Liver (tissue), 5 donors: ENCODE measurements around the gene RPS2. TPM values are rescaled to one million over a fixed set of nuclear protein-coding genes. Genes with fewer than 3 reads are reported as not detected.

Experiments
- polyA plus RNA-seq, 2 donors: library from polyadenylated mRNA; stranded (reverse) in 1 of 2; unstranded in 1 of 2; fragments of 200-250 nt in 1 of 2; fragments of >200 nt in 1 of 2; fragmentation: Nextera tagmentation in 1 of 2; extraction: Ambion mirVana in 1 of 2; gene quantifications; one replicate each; pipeline versions ENCODE4 v1.2.1 to v1.2.3, GENCODE V29; 2013 to 2015
- small RNA-seq: library from RNA; depleted of rRNA; stranded (forward); fragments of <200 nt; gene quantifications from one replicate; pipeline ENCODE3, GENCODE V24; 2014
- total RNA-seq, 2 donors: library from RNA; depleted of rRNA; stranded (reverse); fragments of >200 nt; gene quantifications; one replicate each; pipeline ENCODE4 v1.2.3, GENCODE V29; 2014
- donor health status: healthy.
- donor health status: healthy.
- donor health status: healthy.

RPS2 gene
- total and polyA plus RNA-seq, 4 donors = 524 to 1,440 (median 940) TPM

Small RNA genes lying within 50 kb of the gene (small RNA-seq; reads per million reads assigned to genes)
- gene AC005363.2 (not detected), gene RN7SL219P (not detected), gene SNORA10 (not detected), gene SNORA64 (not detected)

Other genes starting within 250 kb of the RPS2 start
- 10 to 100 TPM; 10.4 to 12.8 TPM for gene NME3, start 193.3 kb downstream of the RPS2 start, total RNA-seq
- gene NME3, start 193.3 kb downstream of the RPS2 start, polyA plus RNA-seq = 10 to 100 TPM; 26.0 to 38.0 TPM
- gene EME2, start 192.0 kb downstream of the RPS2 start, total RNA-seq = 1 to 10 TPM; 4.2 to 9.0 TPM
- 1 to 10 TPM; 1.4 to 1.8 TPM for gene EME2, start 192.0 kb downstream of the RPS2 start, polyA plus RNA-seq
- 10 to 100 TPM; 42.4 to 46.7 TPM for gene MRPS34, start 191.7 kb downstream of the RPS2 start, total RNA-seq
- 100 to 1,000 TPM in 1 of 2 donors, 10 to 100 TPM in 1; 70.7 to 100 TPM for gene MRPS34, start 191.7 kb downstream of the RPS2 start, polyA plus RNA-seq
- 10 to 100 TPM; 27.7 to 44.5 TPM for gene SPSB3, start 182.3 kb downstream of the RPS2 start, total RNA-seq
- 10 to 100 TPM; 31.1 to 60.5 TPM for gene SPSB3, start 182.3 kb downstream of the RPS2 start, polyA plus RNA-seq
- gene NUBP2, start 181.9 kb downstream of the RPS2 start, total RNA-seq = 10 to 100 TPM; 28.9 to 80.9 TPM
- gene NUBP2, start 181.9 kb downstream of the RPS2 start, polyA plus RNA-seq = 10 to 100 TPM; 51.8 to 56.3 TPM
- gene IGFALS, start 171.1 kb downstream of the RPS2 start, total RNA-seq = 100 to 1,000 TPM in 1 of 2 donors, 10 to 100 TPM in 1; 19.8 to 161 TPM
- gene IGFALS, start 171.1 kb downstream of the RPS2 start, polyA plus RNA-seq = 10 to 100 TPM; 62.6 to 74.2 TPM
- gene HAGH, start 138.0 kb downstream of the RPS2 start, total RNA-seq = 100 to 1,000 TPM; 219 to 252 TPM
- gene HAGH, start 138.0 kb downstream of the RPS2 start, polyA plus RNA-seq = 100 to 1,000 TPM; 169 to 188 TPM
- gene FAHD1, start 137.6 kb downstream of the RPS2 start, total RNA-seq = 10 to 100 TPM; 71.9 to 84.2 TPM
- gene FAHD1, start 137.6 kb downstream of the RPS2 start, polyA plus RNA-seq = 10 to 100 TPM; 42.7 to 50.9 TPM
- 1 to 10 TPM in 1 of 2 donors, not detected in 1; 2.2 TPM for gene MEIOB, start 92.7 kb downstream of the RPS2 start, total RNA-seq
- gene MEIOB, start 92.7 kb downstream of the RPS2 start, polyA plus RNA-seq = under 1 TPM in 1 of 2 donors, not detected in 1; 0.33 TPM
- gene HS3ST6, start 46.4 kb downstream of the RPS2 start, total RNA-seq = not detected
- gene HS3ST6, start 46.4 kb downstream of the RPS2 start, polyA plus RNA-seq = not detected
- 10 to 100 TPM; 32.2 to 43.9 TPM for gene MSRB1, start 21.6 kb downstream of the RPS2 start, total RNA-seq
- gene MSRB1, start 21.6 kb downstream of the RPS2 start, polyA plus RNA-seq = 100 to 1,000 TPM; 152 to 169 TPM
- gene RPL3L, start 10.1 kb downstream of the RPS2 start, total RNA-seq = not detected
- under 1 TPM in 1 of 2 donors, not detected in 1; 0.14 TPM for gene RPL3L, start 10.1 kb downstream of the RPS2 start, polyA plus RNA-seq
- gene NDUFB10, start 5.3 kb downstream of the RPS2 start, total RNA-seq = 100 to 1,000 TPM in 1 of 2 donors, 10 to 100 TPM in 1; 93.9 to 110 TPM
- 100 to 1,000 TPM; 156 to 195 TPM for gene NDUFB10, start 5.3 kb downstream of the RPS2 start, polyA plus RNA-seq
- not detected for gene RNF151, start 2.0 kb upstream of the RPS2 start, total RNA-seq
- gene RNF151, start 2.0 kb upstream of the RPS2 start, polyA plus RNA-seq = not detected
- 10 to 100 TPM; 12.5 to 13.9 TPM for gene TBL3, start 7.2 kb upstream of the RPS2 start, total RNA-seq
- gene TBL3, start 7.2 kb upstream of the RPS2 start, polyA plus RNA-seq = 10 to 100 TPM; 14.5 to 24.3 TPM
- gene NOXO1, start 16.6 kb upstream of the RPS2 start, total RNA-seq = under 1 TPM; 0.28 to 0.67 TPM
- under 1 TPM in 1 of 2 donors, not detected in 1; 0.63 TPM for gene NOXO1, start 16.6 kb upstream of the RPS2 start, polyA plus RNA-seq
- gene GFER, start 19.4 kb upstream of the RPS2 start, total RNA-seq = 1 to 10 TPM; 7.4 to 9.0 TPM
- gene GFER, start 19.4 kb upstream of the RPS2 start, polyA plus RNA-seq = 10 to 100 TPM; 21.3 to 28.4 TPM
- gene SYNGR3, start 25.1 kb upstream of the RPS2 start, total RNA-seq = under 1 TPM; 0.17 to 0.47 TPM
- gene SYNGR3, start 25.1 kb upstream of the RPS2 start, polyA plus RNA-seq = under 1 TPM in 1 of 2 donors, not detected in 1; 0.09 TPM
- 10 to 100 TPM; 12.8 to 19.7 TPM for gene ZNF598, start 45.0 kb upstream of the RPS2 start, total RNA-seq
- gene ZNF598, start 45.0 kb upstream of the RPS2 start, polyA plus RNA-seq = 10 to 100 TPM in 1 of 2 donors, 1 to 10 TPM in 1; 2.7 to 28.4 TPM
- 1 to 10 TPM; 1.3 to 8.4 TPM for gene NPW, start 55.0 kb upstream of the RPS2 start, total RNA-seq
- 10 to 100 TPM in 1 of 2 donors, 1 to 10 TPM in 1; 9.9 to 20.6 TPM for gene NPW, start 55.0 kb upstream of the RPS2 start, polyA plus RNA-seq
- gene NHERF2, start 62.1 kb upstream of the RPS2 start, total RNA-seq = 10 to 100 TPM; 36.6 to 85.8 TPM
- 100 to 1,000 TPM in 1 of 2 donors, 10 to 100 TPM in 1; 62.4 to 205 TPM for gene NHERF2, start 62.1 kb upstream of the RPS2 start, polyA plus RNA-seq
- gene NTHL1, start 83.0 kb upstream of the RPS2 start, total RNA-seq = 10 to 100 TPM; 10.4 to 12.7 TPM
- 100 to 1,000 TPM in 1 of 2 donors, 10 to 100 TPM in 1; 25.4 to 166 TPM for gene NTHL1, start 83.0 kb upstream of the RPS2 start, polyA plus RNA-seq
- gene TSC2, start 83.2 kb upstream of the RPS2 start, total RNA-seq = 10 to 100 TPM; 28.3 to 51.2 TPM
- gene TSC2, start 83.2 kb upstream of the RPS2 start, polyA plus RNA-seq = 10 to 100 TPM; 23.3 to 29.1 TPM
- gene PKD1, start 171.1 kb upstream of the RPS2 start, total RNA-seq = 10 to 100 TPM; 30.6 to 58.4 TPM
- gene PKD1, start 171.1 kb upstream of the RPS2 start, polyA plus RNA-seq = 10 to 100 TPM in 1 of 2 donors, 1 to 10 TPM in 1; 8.0 to 20.6 TPM
- 1 to 10 TPM; 1.9 to 3.9 TPM for gene RAB26, start 183.8 kb upstream of the RPS2 start, total RNA-seq
- gene RAB26, start 183.8 kb upstream of the RPS2 start, polyA plus RNA-seq = 1 to 10 TPM; 2.6 to 3.4 TPM
- 10 to 100 TPM; 33.2 to 34.8 TPM for gene TRAF7, start 191.0 kb upstream of the RPS2 start, total RNA-seq
- gene TRAF7, start 191.0 kb upstream of the RPS2 start, polyA plus RNA-seq = 10 to 100 TPM; 14.7 to 36.6 TPM
- under 1 TPM; under 0.01 to 0.09 TPM for gene CASKIN1, start 231.8 kb upstream of the RPS2 start, total RNA-seq
- under 1 TPM in 1 of 2 donors, not detected in 1; 0.17 TPM for gene CASKIN1, start 231.8 kb upstream of the RPS2 start, polyA plus RNA-seq
- 10 to 100 TPM; 11.1 to 14.4 TPM for gene MLST8, start 240.6 kb upstream of the RPS2 start, total RNA-seq
- 10 to 100 TPM; 26.0 to 26.7 TPM for gene MLST8, start 240.6 kb upstream of the RPS2 start, polyA plus RNA-seq
- 1 to 10 TPM; 1.9 TPM for gene BRICD5, start 246.0 kb upstream of the RPS2 start, total RNA-seq
- gene BRICD5, start 246.0 kb upstream of the RPS2 start, polyA plus RNA-seq = under 1 TPM; 0.26 to 0.91 TPM